Measurements from ENCODE around the gene RAB10.
A peak's percentile ranks its signal among the peaks of the same experiment; 100 is the strongest.
"Not testable (repeated sequence)": the region's sequence is repeated elsewhere in the genome, so short reads cannot be mapped to it uniquely, and the experiment has no call there.

The RAB10 gene

GRCh38 chr2:26100384-26100783, 66.5 kb downstream of the RAB10 start:
- DNase-seq, result no peak

GRCh38 chr2:26103752-26104151, 69.9 kb downstream of the RAB10 start:
- DNase-seq, result no peak

- not testable (repeated sequence) for DNase-seq
Measured at GRCh38 chr2:26108701-26109100, 74.8 kb downstream of the RAB10 start.

- DNase-seq, result no peak
Measured at GRCh38 chr2:26112201-26112600, 78.3 kb downstream of the RAB10 start.

GRCh38 chr2:26114151-26114550, 80.3 kb downstream of the RAB10 start:
- peak; percentile 23 for DNase-seq

GRCh38 chr2:26118682-26119081, 84.8 kb downstream of the RAB10 start:
- DNase-seq, result no peak

GRCh38 chr2:26119521-26119920, 85.6 kb downstream of the RAB10 start:
- no peak for DNase-seq

GRCh38 chr2:26122630-26123029, 88.7 kb downstream of the RAB10 start:
- peak; percentile 53 for DNase-seq

GRCh38 chr2:26123426-26123825, 89.5 kb downstream of the RAB10 start:
- DNase-seq, result no peak

GRCh38 chr2:26126074-26126473, 92.2 kb downstream of the RAB10 start:
- DNase-seq, result no peak

- no peak for DNase-seq
Measured at GRCh38 chr2:26128176-26128575, 94.3 kb downstream of the RAB10 start.

GRCh38 chr2:26130763-26131162, 96.9 kb downstream of the RAB10 start:
- DNase-seq, result no peak

- DNase-seq, result no peak
Measured at GRCh38 chr2:26136451-26136850, 102.6 kb downstream of the RAB10 start.

- no peak for DNase-seq
Measured at GRCh38 chr2:26139269-26140183, 105.6 kb downstream of the RAB10 start.

GRCh38 chr2:26141145-26141769, 107.4 kb downstream of the RAB10 start:
- DNase-seq, result no peak

GRCh38 chr2:26144031-26144430, 110.1 kb downstream of the RAB10 start:
- peak; percentile 65 for DNase-seq

GRCh38 chr2:26144953-26145680, 111.2 kb downstream of the RAB10 start:
- DNase-seq, result peak; percentile 45

- no peak for DNase-seq
Measured at GRCh38 chr2:26148501-26148900, 114.6 kb downstream of the RAB10 start.

- DNase-seq, result no peak
Measured at GRCh38 chr2:26150243-26150642, 116.4 kb downstream of the RAB10 start.

GRCh38 chr2:26157580-26157979, 123.7 kb downstream of the RAB10 start:
- no peak for DNase-seq

- no peak for DNase-seq
Measured at GRCh38 chr2:26161926-26162325, 128.0 kb downstream of the RAB10 start.

- no peak for DNase-seq
Measured at GRCh38 chr2:26162963-26163362, 129.1 kb downstream of the RAB10 start.

GRCh38 chr2:26164231-26164630, 130.3 kb downstream of the RAB10 start:
- DNase-seq, result no peak
